GM10847 (cell line): ENCODE data around the gene METAP1D.

Experiments
- POLR2A ChIP-seq: IDR thresholded peaks from 2 replicates; pipeline ENCODE4 v1.6.1; 2011; ENCODE audit not compliant: insufficient read length; ENCODE audit errors: extremely low read depth

The METAP1D gene

GRCh38 chr2:172107690-172108586 is 108.2 kb downstream of the METAP1D start:
- TF ChIP-seq POLR2A, result no peak

- no peak for TF ChIP-seq POLR2A
Observed at GRCh38 chr2:172108587-172108930, 108.8 kb downstream of the METAP1D start.

- no peak for TF ChIP-seq POLR2A
Observed at GRCh38 chr2:172109256-172109987, 109.7 kb downstream of the METAP1D start.

GRCh38 chr2:172109988-172110811 is 110.4 kb downstream of the METAP1D start:
- TF ChIP-seq POLR2A, result no peak

GRCh38 chr2:172113617-172114016 is 113.9 kb downstream of the METAP1D start:
- no peak for TF ChIP-seq POLR2A

GRCh38 chr2:172114579-172114978 is 114.8 kb downstream of the METAP1D start:
- TF ChIP-seq POLR2A, result no peak

- no peak for TF ChIP-seq POLR2A
Observed at GRCh38 chr2:172116107-172116506, 116.4 kb downstream of the METAP1D start.

GRCh38 chr2:172119089-172119488 is 119.3 kb downstream of the METAP1D start:
- no peak for TF ChIP-seq POLR2A

- no peak for TF ChIP-seq POLR2A
Observed at GRCh38 chr2:172120118-172120517, 120.4 kb downstream of the METAP1D start.

- no peak for TF ChIP-seq POLR2A
Observed at GRCh38 chr2:172128484-172128883, 128.7 kb downstream of the METAP1D start.

GRCh38 chr2:172129404-172129803 is 129.7 kb downstream of the METAP1D start:
- no peak for TF ChIP-seq POLR2A
